Retinal pigment epithelial cell (primary cell): ENCODE results near the gene GATM.

Source experiments
- DNase-seq: peaks from one replicate; pipeline ENCODE4 v3.0.0-alpha.2; 2010; ENCODE audit warnings: low read depth
- H3K4me3 ChIP-seq: 2 replicates; pipeline ENCODE4 v1.5.1; 2011; ENCODE audit warnings: mild to moderate bottlenecking, low read length, control low read depth, moderate library complexity
- TF ChIP-seq, protein P1 (sequence below): conservative IDR thresholded peaks from 2 replicates; pipeline ENCODE4 v1.5.1; 2011; ENCODE audit warnings: low read depth, low read length, control low read depth, inconsistent platforms

GATM gene

GRCh38 chr15:45387380-45388007, 9.2 kb upstream of the GATM start:
- H3K4me3 ChIP-seq: no peak overlapping the region
- no peak for DNase-seq
- TF ChIP-seq, protein P1, sequence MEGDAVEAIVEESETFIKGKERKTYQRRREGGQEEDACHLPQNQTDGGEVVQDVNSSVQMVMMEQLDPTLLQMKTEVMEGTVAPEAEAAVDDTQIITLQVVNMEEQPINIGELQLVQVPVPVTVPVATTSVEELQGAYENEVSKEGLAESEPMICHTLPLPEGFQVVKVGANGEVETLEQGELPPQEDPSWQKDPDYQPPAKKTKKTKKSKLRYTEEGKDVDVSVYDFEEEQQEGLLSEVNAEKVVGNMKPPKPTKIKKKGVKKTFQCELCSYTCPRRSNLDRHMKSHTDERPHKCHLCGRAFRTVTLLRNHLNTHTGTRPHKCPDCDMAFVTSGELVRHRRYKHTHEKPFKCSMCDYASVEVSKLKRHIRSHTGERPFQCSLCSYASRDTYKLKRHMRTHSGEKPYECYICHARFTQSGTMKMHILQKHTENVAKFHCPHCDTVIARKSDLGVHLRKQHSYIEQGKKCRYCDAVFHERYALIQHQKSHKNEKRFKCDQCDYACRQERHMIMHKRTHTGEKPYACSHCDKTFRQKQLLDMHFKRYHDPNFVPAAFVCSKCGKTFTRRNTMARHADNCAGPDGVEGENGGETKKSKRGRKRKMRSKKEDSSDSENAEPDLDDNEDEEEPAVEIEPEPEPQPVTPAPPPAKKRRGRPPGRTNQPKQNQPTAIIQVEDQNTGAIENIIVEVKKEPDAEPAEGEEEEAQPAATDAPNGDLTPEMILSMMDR: no peak

- DNase-seq: no peak
- TF ChIP-seq, protein P1: no peak
- H3K4me3 ChIP-seq: no peak overlapping the region
Measured at GRCh38 chr15:45386974-45387373, 8.6 kb upstream of the GATM start.

DNA sequence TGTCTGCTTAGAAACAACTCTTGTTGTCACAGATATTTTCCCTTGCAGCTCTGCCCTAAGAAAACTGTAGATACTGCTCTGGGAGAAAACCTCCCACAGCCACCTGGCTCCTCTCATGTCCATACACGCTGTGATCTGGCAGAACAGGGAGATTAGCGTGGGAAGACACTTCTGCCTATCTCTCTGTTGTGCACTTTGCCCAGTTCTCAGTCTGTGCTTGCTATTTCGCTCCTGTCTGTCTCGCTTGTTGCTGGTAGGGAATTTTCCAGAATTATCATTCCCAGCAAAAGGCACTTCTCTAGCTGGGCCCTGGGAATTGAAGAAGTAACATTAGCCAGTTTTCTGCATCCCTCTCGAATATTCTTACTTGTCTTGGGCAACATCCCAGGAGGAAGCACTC, 8.1 kb upstream of the GATM start:
- TF ChIP-seq, protein P1: no peak
- DNase-seq: no peak
- H3K4me3 ChIP-seq: no peak overlapping the region

GRCh38 chr15:45385590-45385989, 7.2 kb upstream of the GATM start:
- no peak overlapping the region for H3K4me3 ChIP-seq
- TF ChIP-seq, protein P1: no peak
- DNase-seq: no peak

DNA sequence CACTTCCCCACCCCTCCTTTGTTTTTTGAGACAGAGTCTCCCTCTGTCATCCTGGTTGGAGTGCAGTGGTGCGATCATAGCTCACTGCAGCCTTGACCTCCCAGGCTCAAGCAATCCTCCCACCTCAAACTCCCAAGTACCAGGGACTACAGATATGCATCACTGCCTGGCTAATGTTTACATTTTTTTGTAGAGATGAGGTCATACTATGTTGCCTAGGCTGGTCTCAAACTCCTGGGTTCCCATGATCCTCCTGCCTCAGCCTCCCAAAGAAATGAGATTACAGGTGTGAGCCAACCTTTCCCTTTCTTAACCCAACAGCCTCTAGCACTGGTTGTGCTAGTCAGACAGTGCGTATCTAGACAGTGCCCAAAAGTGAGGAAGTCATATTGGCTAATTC, 6.4 kb upstream of the GATM start:
- no peak for DNase-seq

DNA sequence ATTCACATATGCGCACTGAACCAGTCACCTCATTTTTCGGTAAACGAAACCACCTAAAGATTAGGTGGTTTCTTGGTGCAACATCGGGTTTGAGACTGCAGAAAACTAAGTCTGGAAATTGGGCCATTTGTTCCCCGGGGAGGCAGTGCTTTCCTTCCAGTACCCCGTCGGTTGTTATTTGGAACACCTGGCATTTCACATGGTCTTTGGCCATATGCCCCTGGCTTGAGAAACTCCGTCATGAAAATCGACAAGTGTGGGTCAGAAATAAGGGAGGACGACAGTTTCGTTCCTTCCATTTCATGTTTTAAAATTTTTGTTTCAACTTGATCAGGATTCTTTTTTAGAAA, 544 bp upstream of the GATM start:
- peak overlapping the region; percentile 49 for H3K4me3 ChIP-seq
- no peak for DNase-seq
- TF ChIP-seq, protein P1: no peak

More for the DNA sequence above, 6.4 kb upstream of the GATM start:
- TF ChIP-seq, protein P1: no peak
- H3K4me3 ChIP-seq: no peak overlapping the region

DNA sequence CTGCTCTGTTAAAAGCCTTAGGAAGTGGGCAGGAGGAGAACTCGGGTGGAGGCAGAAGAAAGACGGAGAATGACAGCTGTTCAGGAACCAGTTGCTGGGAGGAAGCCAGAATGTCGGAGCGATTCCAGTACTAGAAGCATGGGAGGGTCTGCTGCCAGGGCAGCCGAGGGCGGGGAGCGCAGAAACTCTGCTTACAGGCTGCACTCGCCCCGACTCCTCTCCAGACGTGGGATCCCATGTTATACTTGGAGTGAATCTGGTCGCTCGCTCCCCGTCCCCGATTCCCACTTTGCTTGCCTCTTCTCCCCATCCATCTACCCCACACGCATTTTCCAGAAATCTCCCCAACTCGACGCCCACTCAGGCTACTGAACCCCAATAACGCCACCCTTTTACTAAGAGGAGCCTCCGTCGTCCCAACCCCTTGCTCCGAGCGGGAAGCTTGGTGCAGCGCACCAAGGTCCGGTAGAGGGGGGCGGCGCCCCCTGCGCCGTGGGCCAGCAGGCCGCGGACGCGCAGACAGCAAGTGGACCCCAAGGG, 665 bp downstream of the GATM start:
- TF ChIP-seq, protein P1: no peak
- H3K4me3 ChIP-seq: peak overlapping the region; percentile 49
- no peak for DNase-seq
